Endodermal cell (in vitro differentiated cells): Measurements from ENCODE around the gene TNRC6C. TPM values are rescaled to one million over a fixed set of nuclear protein-coding genes. Genes with fewer than 3 reads are reported as not detected.

Source experiments
- DNase-seq: peaks from one replicate; pipeline ENCODE4 v3.0.0-alpha.2; 2017
- H3K27ac ChIP-seq: 2 replicates; pipeline ENCODE4 v1.5.1; 2013; ENCODE audit warnings: mild to moderate bottlenecking, low read depth, low read length, moderate library complexity
- H3K27me3 ChIP-seq: 2 replicates; pipeline ENCODE4 v1.6.1; 2013; ENCODE audit warnings: mild to moderate bottlenecking, low read length, moderate library complexity; ENCODE audit not compliant: insufficient read depth, control insufficient read depth, poor library complexity, severe bottlenecking
- H3K36me3 ChIP-seq: 2 replicates; pipeline ENCODE4 v1.7.0; 2013; ENCODE audit warnings: mild to moderate bottlenecking, low read length, moderate library complexity; ENCODE audit not compliant: control insufficient read depth, insufficient read depth
- H3K4me1 ChIP-seq: one replicate; pipeline ENCODE4 v1.7.0; 2013; ENCODE audit warnings: low read length; ENCODE audit not compliant: control insufficient read depth, insufficient read depth
- H3K4me3 ChIP-seq: 2 replicates; pipeline ENCODE4 v1.5.1; 2013; ENCODE audit warnings: mild to moderate bottlenecking, low read length, moderate library complexity
- H3K9ac ChIP-seq: 2 replicates; pipeline ENCODE4 v1.6.1; 2013; ENCODE audit warnings: mild to moderate bottlenecking, low read length, moderate library complexity; ENCODE audit not compliant: poor library complexity, severe bottlenecking; ENCODE audit errors: extremely low read depth
- H3K9me3 ChIP-seq: 2 replicates; pipeline ENCODE4 v1.6.1; 2013; ENCODE audit warnings: mild to moderate bottlenecking, low read length, moderate library complexity; ENCODE audit not compliant: control insufficient read depth
- H3K27ac Mint-ChIP-seq: 2 replicates; pipeline ENCODE4 v1.8.0; 2020; ENCODE audit warnings: mixed read lengths
- H3K27me3 Mint-ChIP-seq: 2 replicates; pipeline ENCODE4 v1.8.0; 2021; ENCODE audit warnings: mild to moderate bottlenecking, mixed read lengths; ENCODE audit not compliant: insufficient read depth
- H3K36me3 Mint-ChIP-seq: 2 replicates; pipeline ENCODE4 v1.8.0; 2020; ENCODE audit warnings: low read depth, mixed read lengths
- H3K4me1 Mint-ChIP-seq: 2 replicates; pipeline ENCODE4 v1.8.0; 2020; ENCODE audit warnings: mixed read lengths
- H3K4me3 Mint-ChIP-seq: 2 replicates; pipeline ENCODE4 v1.8.0; 2020; ENCODE audit warnings: mild to moderate bottlenecking, moderate library complexity, mixed read lengths
- H3K9me3 Mint-ChIP-seq: 2 replicates; pipeline ENCODE4 v1.8.0; 2020; ENCODE audit warnings: mild to moderate bottlenecking, mixed read lengths
- WGBS, 2 experiments: methylation state at CpG; one replicate each; pipeline versions ENCODE4 v1.1.5 to v1.1.7; 2013; ENCODE audit warnings: missing lambda C conversion rate in 2 of 2, mixed read lengths in 1 of 2; ENCODE audit not compliant: insufficient coverage in 1 of 2, insufficient read length in 1 of 2; 5-methylcytosine and 5-hydroxymethylcytosine counted together
- total RNA-seq, 2 donors: library from RNA; stranded (reverse); fragmentation: NEBNext Ultra II Directional in 1 of 2; extraction: Animal tissue kit (Norgen Biotek cat#: 25700) in 1 of 2; gene quantifications; 2 replicates in 1 of 2; 3 replicates in 1 of 2; pipeline ENCODE4 v1.2.1, GENCODE V29; 2021
- TF ChIP-seq, protein P1 (sequence below): fragments of 200-600 bp; sonication (generic); conservative IDR thresholded peaks from 2 replicates; pipeline ENCODE4 v1.5.0; 2021; ENCODE audit warnings: antibody characterized with exemption, mild to moderate bottlenecking

The TNRC6C gene
- total RNA-seq, 2 donors from 2014 or later, result 22.4 to 40.2 TPM

DNA sequence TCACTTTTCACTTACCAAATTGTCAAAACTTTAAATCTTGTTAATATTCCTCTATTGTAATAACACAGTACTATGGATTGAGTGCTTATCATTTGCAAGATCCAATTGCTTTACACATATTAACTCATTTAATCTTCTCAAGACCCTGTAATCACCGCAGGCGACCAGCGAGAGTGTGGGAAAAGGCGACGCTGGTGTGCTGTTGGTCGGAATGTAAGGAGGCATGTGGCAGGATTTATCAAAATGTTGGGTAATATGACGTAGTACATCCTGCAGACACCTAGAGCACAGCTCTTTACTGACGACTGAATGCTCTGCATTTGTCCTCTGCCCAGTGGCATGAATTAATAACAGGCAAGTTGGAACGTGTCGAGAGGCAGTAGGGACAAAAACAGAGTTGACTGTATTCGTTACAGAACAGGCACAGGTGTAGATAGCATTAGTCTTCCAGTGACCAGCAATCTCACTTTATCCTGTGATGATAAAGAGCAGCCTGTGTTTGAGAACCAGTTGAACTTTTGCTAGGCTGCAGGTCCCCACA is 80.3 kb downstream of the TNRC6C start:
- no peaks in the 10 kb centered on the region for H3K27me3 Mint-ChIP-seq
- no peaks in the 10 kb centered on the region for H3K9me3 ChIP-seq
- H3K4me3 Mint-ChIP-seq, result no peak overlapping the region
- H3K4me3 ChIP-seq, result no peak overlapping the region
- no peaks in the 10 kb centered on the region for H3K9me3 Mint-ChIP-seq
- no peak for DNase-seq
- no peak overlapping the region for H3K27ac Mint-ChIP-seq
- WGBS, 2 experiments, result 94 to 98% methylated on average over 10 to 11 of the region's 11 CpGs
- H3K4me1 ChIP-seq, result no peaks in the 10 kb centered on the region
- H3K27me3 ChIP-seq, result no peaks in the 10 kb centered on the region
- H3K27ac ChIP-seq, result no peak overlapping the region
- H3K4me1 Mint-ChIP-seq, result no peaks in the 10 kb centered on the region
- no peak overlapping the region for H3K9ac ChIP-seq
- peaks cover 41% of the 10 kb centered on the region for H3K36me3 ChIP-seq
- H3K36me3 Mint-ChIP-seq, result peaks cover 42% of the 10 kb centered on the region
- TF ChIP-seq, protein P1, sequence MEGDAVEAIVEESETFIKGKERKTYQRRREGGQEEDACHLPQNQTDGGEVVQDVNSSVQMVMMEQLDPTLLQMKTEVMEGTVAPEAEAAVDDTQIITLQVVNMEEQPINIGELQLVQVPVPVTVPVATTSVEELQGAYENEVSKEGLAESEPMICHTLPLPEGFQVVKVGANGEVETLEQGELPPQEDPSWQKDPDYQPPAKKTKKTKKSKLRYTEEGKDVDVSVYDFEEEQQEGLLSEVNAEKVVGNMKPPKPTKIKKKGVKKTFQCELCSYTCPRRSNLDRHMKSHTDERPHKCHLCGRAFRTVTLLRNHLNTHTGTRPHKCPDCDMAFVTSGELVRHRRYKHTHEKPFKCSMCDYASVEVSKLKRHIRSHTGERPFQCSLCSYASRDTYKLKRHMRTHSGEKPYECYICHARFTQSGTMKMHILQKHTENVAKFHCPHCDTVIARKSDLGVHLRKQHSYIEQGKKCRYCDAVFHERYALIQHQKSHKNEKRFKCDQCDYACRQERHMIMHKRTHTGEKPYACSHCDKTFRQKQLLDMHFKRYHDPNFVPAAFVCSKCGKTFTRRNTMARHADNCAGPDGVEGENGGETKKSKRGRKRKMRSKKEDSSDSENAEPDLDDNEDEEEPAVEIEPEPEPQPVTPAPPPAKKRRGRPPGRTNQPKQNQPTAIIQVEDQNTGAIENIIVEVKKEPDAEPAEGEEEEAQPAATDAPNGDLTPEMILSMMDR, result no peak

- Histone ChIP-seq H3K4me3 (no peak overlapping the region), H3K4me1 (no peaks in the 10 kb centered on the region), H3K27ac (no peak overlapping the region), H3K36me3 (peaks cover 40% of the 10 kb centered on the region), H3K9ac (no peak overlapping the region), H3K9me3 (no peaks in the 10 kb centered on the region), H3K27me3 (no peaks in the 10 kb centered on the region)
- H3K36me3 Mint-ChIP-seq, result peaks cover 38% of the 10 kb centered on the region
- TF ChIP-seq, protein P1, result no peak
- no peaks in the 10 kb centered on the region for H3K4me1 Mint-ChIP-seq
- WGBS, 2 experiments, result 90 to 100% methylated on average over 3 to 5 of the region's 5 CpGs
- H3K9me3 Mint-ChIP-seq, result no peaks in the 10 kb centered on the region
- DNase-seq, result no peak
- no peaks in the 10 kb centered on the region for H3K27me3 Mint-ChIP-seq
- no peak overlapping the region for H3K27ac Mint-ChIP-seq
- no peak overlapping the region for H3K4me3 Mint-ChIP-seq
Measured at GRCh38 chr17:78039581-78039980, 81.1 kb downstream of the TNRC6C start.

DNA sequence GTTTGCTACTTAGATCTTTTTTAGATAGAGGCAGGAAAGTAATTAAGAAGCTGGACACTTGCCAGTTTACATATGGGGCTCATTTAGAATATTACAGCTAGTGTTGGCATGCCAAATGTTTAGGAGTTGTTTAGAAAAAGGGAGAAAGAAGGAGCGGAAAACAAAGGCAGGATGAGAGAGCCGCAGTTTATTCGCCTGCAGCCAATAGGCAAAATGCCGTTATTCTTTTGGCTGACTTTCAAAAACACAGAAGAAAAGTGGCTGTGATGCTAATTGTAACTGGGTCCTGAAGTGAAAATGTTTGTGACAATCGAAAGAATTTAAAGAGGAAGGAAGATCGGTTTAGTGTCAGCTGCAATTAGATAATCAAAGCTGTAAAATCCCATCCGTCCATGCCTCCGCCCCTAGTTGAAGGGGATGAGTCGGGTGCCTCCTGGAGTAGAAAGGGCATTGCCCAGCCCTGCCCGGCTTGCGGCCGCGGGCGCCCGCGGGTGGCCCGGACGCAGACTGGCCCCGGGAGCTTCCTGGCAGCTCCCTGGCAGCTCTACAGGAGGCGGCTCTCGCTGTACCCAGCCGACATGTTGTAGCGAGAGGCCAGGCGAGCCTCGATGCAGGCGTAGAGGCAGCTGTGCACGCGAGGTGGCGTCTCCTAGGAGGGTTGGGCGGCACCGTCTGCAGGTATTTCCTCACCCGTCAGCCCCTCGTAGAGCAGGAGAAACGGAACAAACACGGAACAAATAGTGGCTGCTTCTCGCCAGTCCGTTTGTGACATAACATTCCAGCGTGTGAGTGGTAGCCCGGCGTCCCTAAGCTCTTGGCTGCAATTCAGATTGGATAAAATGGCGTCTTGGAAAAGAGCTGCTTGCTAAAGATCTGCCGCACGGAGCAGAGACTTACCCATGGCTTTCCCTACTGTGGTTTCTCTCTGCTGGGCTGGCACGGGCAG is 82.2 kb downstream of the TNRC6C start:
- peaks cover 4% of the 10 kb centered on the region for H3K9me3 ChIP-seq
- Mint-ChIP-seq H3K9me3 (no peaks in the 10 kb centered on the region), H3K27me3 (no peaks in the 10 kb centered on the region), H3K4me3 (no peak overlapping the region), H3K4me1 (no peaks in the 10 kb centered on the region), H3K36me3 (peaks cover 36% of the 10 kb centered on the region), H3K27ac (no peak overlapping the region)
- TF ChIP-seq, protein P1, result no peak
- peak; percentile 75 for DNase-seq
- H3K36me3 ChIP-seq, result peaks cover 34% of the 10 kb centered on the region
- no peak overlapping the region for H3K27ac ChIP-seq
- H3K4me3 ChIP-seq, result no peak overlapping the region
- no peaks in the 10 kb centered on the region for H3K27me3 ChIP-seq
- WGBS, 2 experiments, result 94 to 97% methylated on average over 31 to 44 of the region's 44 CpGs
- no peak overlapping the region for H3K9ac ChIP-seq
- no peaks in the 10 kb centered on the region for H3K4me1 ChIP-seq
